ENCODE measurements around the gene PRM1. TPM values are rescaled to one million over a fixed set of nuclear protein-coding genes. Genes with fewer than 3 reads are reported as not detected.

The PRM1 gene
- polyA plus RNA-seq, 2 of the 4 experiments (the other 2 are of a cell fraction): not detected

- CTCF ChIA-PET: interaction anchor here (0.9 to 1.1 kb wide), 2 partner anchors 51 to 344 kb away, joined by 3 to 4 read pairs; partner anchors contain the start of gene SOCS1
- peaks cover 8% of the 10 kb centered on the region for H3K4me1 ChIP-seq
- POLR2A ChIA-PET: no interaction called here
- no peak overlapping the region for H3K4me2 ChIP-seq
- H3K4me3 ChIP-seq: no peak overlapping the region
- 86% methylated on average over 19 of the region's 21 CpGs for WGBS (ENCODE audit: missing lambda C conversion rate)
- H3K9me3 ChIP-seq: no peaks in the 10 kb centered on the region
- ATAC-seq (peak in 1 of 2 experiments; percentile 25; a peak in 3 of 6 replicates), DNase-seq (ENCODE audit: low read depth in 1 of 2, low spot score in 1 of 2) (no peak), FAIRE-seq (no peak)
- no peak overlapping the region for H3K27ac ChIP-seq
- TF ChIP-seq SREBF2 (IDR thresholded peaks at IDR 0.05) (no peak), CEBPB (IDR thresholded peaks at IDR 0.05) (no peak), ZSCAN20 (CRISPR knock-in tag; IDR thresholded peaks at IDR 0.05) (no peak), EP300 (IDR thresholded peaks at IDR 0.05) (no peak), HOXB13 (CRISPR knock-in tag; IDR thresholded peaks at IDR 0.05; ENCODE audit: low read depth) (no peak), E2F6 (IDR thresholded peaks at IDR 0.05; ENCODE audit: borderline replicate concordance, low read depth) (no peak), USF2 (IDR thresholded peaks at IDR 0.05) (no peak), RFX5 (IDR thresholded peaks at IDR 0.05) (no peak), TP53 (CRISPR knock-in tag; IDR thresholded peaks at IDR 0.05) (no peak), REST (IDR thresholded peaks at IDR 0.05) (no peak), EHMT2 (IDR thresholded peaks at IDR 0.05; ENCODE audit: low read depth) (no peak), CHD2 (IDR thresholded peaks at IDR 0.05; ENCODE audit: low read length, partially characterized antibody) (no peak), HOXB5 (CRISPR knock-in tag; IDR thresholded peaks at IDR 0.05) (no peak), CHD4 (IDR thresholded peaks at IDR 0.05; ENCODE audit: borderline replicate concordance) (no peak), CTCF (IDR thresholded peaks at IDR 0.05) (no peak), KDM1A (IDR thresholded peaks at IDR 0.05; ENCODE audit: low read depth) (no peak), MAFK (IDR thresholded peaks at IDR 0.05; ENCODE audit: partially characterized antibody) (no peak)
These were observed 26.7 kb upstream of the PRM1 start for GRCh38 chr16:11307639-11308492.

- FAIRE-seq (no peak), ATAC-seq (no peak), DNase-seq (ENCODE audit: low read depth in 1 of 2, low spot score in 1 of 2) (no peak)
- Histone ChIP-seq H3K4me1 (peaks cover 4% of the 10 kb centered on the region; the same call in 1 of the 3 replicates), H3K9me3 (no peaks in the 10 kb centered on the region), H3K4me3 (no peak overlapping the region), H3K4me2 (no peak overlapping the region), H3K27ac (no peak overlapping the region)
- ChIA-PET POLR2A (no interaction called here), CTCF (interaction anchor here (1.1 kb wide), 1 partner anchor 51 kb away, joined by 3 read pairs; the partner anchor contains the start of gene SOCS1)
- 57% methylated on average over 7 of the region's 7 CpGs for WGBS (ENCODE audit: missing lambda C conversion rate)
- TF ChIP-seq JUNB (IDR thresholded peaks at IDR 0.05): no peak
- TF ChIP-seq PHF8 (IDR thresholded peaks at IDR 0.05; ENCODE audit: borderline replicate concordance, low read depth): no peak
- no peak for TF ChIP-seq POLR2AphosphoS2 (conservative IDR thresholded peaks at IDR 0.05; ENCODE audit: low read length)
- no peak for TF ChIP-seq KDM5A (IDR thresholded peaks at IDR 0.05)
- no peak for TF ChIP-seq REST (IDR thresholded peaks at IDR 0.05)
- TF ChIP-seq KDM1A (IDR thresholded peaks at IDR 0.05; ENCODE audit: low read depth): no peak
- TF ChIP-seq SMC3 (IDR thresholded peaks at IDR 0.05): no peak
- no peak for TF ChIP-seq CHD4 (IDR thresholded peaks at IDR 0.05; ENCODE audit: borderline replicate concordance)
- no peak for TF ChIP-seq MYC (IDR thresholded peaks at IDR 0.05; ENCODE audit: borderline replicate concordance, low read length)
- no peak for TF ChIP-seq TFCP2L1 (CRISPR knock-in tag; IDR thresholded peaks at IDR 0.05)
These were observed 26.0 kb upstream of the PRM1 start for GRCh38 chr16:11306997-11307638.
